GM12878 (cell line): ENCODE data around the gene NRBF2. TPM values are rescaled to one million over a fixed set of nuclear protein-coding genes. Genes with fewer than 3 reads are reported as not detected.

Experiments used
- ATAC-seq: fragments of 200-7000 bp; cut with Tn5 transposase; 3 replicates; pipeline ENCODE4 v1.9.1; 2020; ENCODE audit warnings: mild to moderate bottlenecking, moderate library complexity
- BruUV-seq: library from RNA; stranded (reverse); fragments of 400-500 nt; replicated peaks from 2 replicates; lab custom pipeline; 2021; lab: Mats Ljungman, UMichigan
- CTCF ChIA-PET: fragments of 300-600 bp; sonication (Branson Sonifier 250); formaldehyde crosslinking; extraction: SDS; loops from one replicate; lab custom pipeline; 2021; ENCODE audit warnings: inconsistent platforms; lab: Yijun Ruan, JAX
- POLR2A ChIA-PET: fragments of 350-600 bp; formaldehyde crosslinking; extraction: SDS; loops from one replicate; lab custom pipeline; 2021; ENCODE audit warnings: inconsistent platforms; lab: Charles Lee
- RAD21 ChIA-PET: fragments of 300-600 bp; sonication (Branson Sonifier 250); formaldehyde crosslinking; loops from one replicate; lab custom pipeline; 2023; ENCODE audit warnings: antibody characterized with exemption; ENCODE audit not compliant: unreplicated experiment; lab: Charles Lee
- SMC1A ChIA-PET: fragments of 300-600 bp; sonication (Branson Sonifier 250); formaldehyde crosslinking; loops from one replicate; lab custom pipeline; 2023; ENCODE audit not compliant: unreplicated experiment, uncharacterized antibody; lab: Charles Lee
- DNase-seq: peaks from one replicate; pipeline ENCODE4 v3.0.0-alpha.2; 2011; ENCODE audit warnings: low read depth, low spot score
- FAIRE-seq: peaks from 3 replicates; lab custom pipeline; 2011; peaks lifted over from hg19 to GRCh38; lab: Jason Lieb, UNC
- H2AFZ ChIP-seq: 2 replicates; pipeline ENCODE4 v1.6.0; 2011; ENCODE audit warnings: low read depth, low read length, control low read depth; ENCODE audit not compliant: control insufficient read depth
- H3K27ac ChIP-seq: 2 replicates; pipeline ENCODE4 v1.5.1; 2011; ENCODE audit warnings: control low read depth; ENCODE audit not compliant: control insufficient read depth, insufficient read depth
- H3K27me3 ChIP-seq, 2 experiments: replicated peaks in 1 of 2; 2 replicates each; pipeline versions ENCODE4 v1.6.0 to v1.6.1; 2011; ENCODE audit warnings: low read length in 1 of 2; ENCODE audit not compliant: control insufficient read depth in 2 of 2, insufficient read depth in 2 of 2
- H3K36me3 ChIP-seq, 2 experiments: 2 replicates each; pipeline ENCODE4 v1.5.1; 2011; ENCODE audit warnings: low read length in 1 of 2; ENCODE audit not compliant: control insufficient read depth in 2 of 2, insufficient read depth in 2 of 2
- H3K4me1 ChIP-seq: 2 replicates; pipeline ENCODE4 v1.6.1; 2011; ENCODE audit warnings: mild to moderate bottlenecking, low read length, moderate library complexity, mixed read lengths; ENCODE audit not compliant: control insufficient read depth, insufficient read depth
- H3K4me2 ChIP-seq: 2 replicates; pipeline ENCODE4 v1.6.0; 2011; ENCODE audit warnings: control low read depth; ENCODE audit not compliant: control insufficient read depth, insufficient read depth
- H3K4me3 ChIP-seq: fragments of 200-600 bp; sonication (generic); 2 replicates; pipeline ENCODE4 v1.5.1; 2016
- H3K79me2 ChIP-seq: 2 replicates; pipeline ENCODE4 v1.6.0; 2011; ENCODE audit warnings: low read length; ENCODE audit not compliant: control insufficient read depth, insufficient read depth
- H3K9ac ChIP-seq: 2 replicates; pipeline ENCODE4 v1.8.0; 2011; ENCODE audit warnings: low read length, control low read depth, mixed read lengths; ENCODE audit not compliant: control insufficient read depth, insufficient read depth
- H3K9me3 ChIP-seq: replicated peaks from 3 replicates; pipeline ENCODE4 v1.5.1; 2011; ENCODE audit warnings: mild to moderate bottlenecking, low read length; ENCODE audit not compliant: control insufficient read depth, insufficient read depth
- H4K20me1 ChIP-seq: 2 replicates; pipeline ENCODE4 v1.6.0; 2011; ENCODE audit not compliant: control insufficient read depth, insufficient read depth
- ASH2L ChIP-seq: fragments of 300-600, 200-600 bp; sonication (generic); IDR thresholded peaks from 2 replicates; pipeline ENCODE4 v1.6.1; 2017; ENCODE audit warnings: low read depth, mild to moderate bottlenecking, borderline replicate concordance
- CUX1 ChIP-seq: IDR thresholded peaks from 2 replicates; pipeline ENCODE4 v1.6.1; 2012; ENCODE audit warnings: improper control_type of control experiment, low read depth, low read length; ENCODE audit not compliant: insufficient replicate concordance
- NBN ChIP-seq: fragments of 450-650 bp; IDR thresholded peaks from 2 replicates; pipeline ENCODE4 v1.6.1; 2016
- PAX8 ChIP-seq: fragments of 450-650 bp; IDR thresholded peaks from 2 replicates; pipeline ENCODE4 v1.6.1; 2017; ENCODE audit warnings: mild to moderate bottlenecking, moderate library complexity
- ZNF687 ChIP-seq: fragments of 450-650 bp; IDR thresholded peaks from 2 replicates; pipeline ENCODE4 v1.6.1; 2017; ENCODE audit warnings: mild to moderate bottlenecking, moderate library complexity
- WGBS: methylation state at CpG from one replicate; pipeline ENCODE4 v1.1.6; 2016; ENCODE audit warnings: low lambda C conversion rate; ENCODE audit not compliant: insufficient replicate concordance, insufficient coverage; ENCODE audit errors: missing lambda C conversion rate; 5-methylcytosine and 5-hydroxymethylcytosine counted together
- in situ Hi-C: fragments of 300-500 bp; cut with MboI; formaldehyde crosslinking; loops from 9 replicates; pipeline ENCODE4 v1.14.3; 2018; ENCODE audit warnings: mixed read lengths
- intact Hi-C: fragments of 100-400 bp; cut with micrococcal nuclease; formaldehyde crosslinking; loops from one replicate; pipeline ENCODE4 v1.14.2; 2022; ENCODE audit not compliant: unreplicated experiment
- polyA plus RNA-seq, 11 experiments: library from polyadenylated mRNA; depleted of rRNA in 4 of 11; unstranded in 6 of 11; stranded (reverse) in 5 of 11; fragments of >200 nt; fragmentation: Nextera tagmentation in 4 of 11; fragmentation: Illumina TruSeq in 1 of 11; extraction: Ambion mirVana in 4 of 11; extraction: Trizol in 1 of 11; gene quantifications; 1 replicate in 1 of 11; 2 replicates in 10 of 11; pipeline versions ENCODE4 v1.2.1 to v1.2.3, GENCODE V29; 2011 to 2016; ENCODE audit warnings: inconsistent platforms in 2 of 11, missing spikeins in 2 of 11, low read depth in 1 of 11
- total RNA-seq, 4 experiments: library from RNA; depleted of rRNA in 3 of 4; stranded (reverse); fragments of >200 nt in 3 of 4; fragmentation: Illumina TruSeq in 1 of 4; extraction: Trizol in 1 of 4; gene quantifications; 2 replicates each; pipeline versions ENCODE4 v1.2.1 to v1.2.3, GENCODE V29; 2013 to 2021

NRBF2 gene
- total and polyA plus RNA-seq, 10 of the 15 experiments (the other 5 are each of a cell fraction or from before 2014, with no cell fraction given) = 17.8 to 39.8 (median 27.7) TPM

- TF ChIP-seq CUX1 (no peak), ASH2L (no peak)
Measured at GRCh38 chr10:63093227-63093626, 39.9 kb upstream of the NRBF2 start (continued).

GRCh38 chr10:63094405-63094804, 38.7 kb upstream of the NRBF2 start:
- Histone ChIP-seq H3K9me3 (no peaks in the 10 kb centered on the region), H3K4me3 (no peak overlapping the region), H3K27me3 (no peaks in the 10 kb centered on the region), H3K36me3 (no peaks in the 10 kb centered on the region), H4K20me1 (no peaks in the 10 kb centered on the region), H3K4me1 (no peaks in the 10 kb centered on the region), H2AFZ (no peak overlapping the region), H3K9ac (no peak overlapping the region), H3K4me2 (no peak overlapping the region), H3K79me2 (no peaks in the 10 kb centered on the region), H3K27ac (no peak overlapping the region)
- intact Hi-C loops (no loop called here), in situ Hi-C loops (no loop called here)
- DNase-seq (no peak), FAIRE-seq (no peak), ATAC-seq (no peak)
- no TSS peak for BruUV-seq
- TF ChIP-seq NBN (no peak), ZNF687 (no peak), PAX8 (no peak)
- ChIA-PET RAD21 (interaction anchor here (0.5 kb wide), 1 partner anchor 38 kb away, joined by 4 read pairs; no protein-coding TSS in a partner anchor), POLR2A (no interaction called here), CTCF (no interaction called here), SMC1A (no interaction called here)
- 100% methylated on average over 2 of the region's 2 CpGs for WGBS
